Mesodermal cell (in vitro differentiated cells): ENCODE measurements around the gene SGMS1.

Source experiments
- H3K27ac ChIP-seq: 2 replicates; pipeline ENCODE4 v1.7.0; 2013; ENCODE audit warnings: mild to moderate bottlenecking, low read depth, low read length, moderate library complexity; ENCODE audit not compliant: severe bottlenecking
- H3K36me3 ChIP-seq: 2 replicates; pipeline ENCODE4 v1.7.1; 2013; ENCODE audit warnings: mild to moderate bottlenecking, low read length, moderate library complexity; ENCODE audit not compliant: control insufficient read depth, insufficient read depth
- H3K4me1 ChIP-seq: one replicate; pipeline ENCODE4 v1.7.1; 2013; ENCODE audit warnings: mild to moderate bottlenecking, low read length; ENCODE audit not compliant: insufficient read depth, control insufficient read depth, poor library complexity, severe bottlenecking
- H3K4me3 ChIP-seq: 2 replicates; pipeline ENCODE4 v1.7.0; 2013; ENCODE audit warnings: low read length, control low read depth, mild to moderate bottlenecking; ENCODE audit not compliant: insufficient read depth, poor library complexity, severe bottlenecking; ENCODE audit errors: extremely low read depth
- H3K9me3 ChIP-seq: 2 replicates; pipeline ENCODE4 v1.7.1; 2013; ENCODE audit warnings: mild to moderate bottlenecking, low read length, moderate library complexity; ENCODE audit not compliant: control insufficient read depth
- WGBS, 2 experiments: methylation state at CpG; one replicate each; pipeline ENCODE4 v1.1.5; 2013; ENCODE audit warnings: missing lambda C conversion rate in 2 of 2; ENCODE audit not compliant: insufficient coverage in 2 of 2; 5-methylcytosine and 5-hydroxymethylcytosine counted together

The SGMS1 gene

DNA sequence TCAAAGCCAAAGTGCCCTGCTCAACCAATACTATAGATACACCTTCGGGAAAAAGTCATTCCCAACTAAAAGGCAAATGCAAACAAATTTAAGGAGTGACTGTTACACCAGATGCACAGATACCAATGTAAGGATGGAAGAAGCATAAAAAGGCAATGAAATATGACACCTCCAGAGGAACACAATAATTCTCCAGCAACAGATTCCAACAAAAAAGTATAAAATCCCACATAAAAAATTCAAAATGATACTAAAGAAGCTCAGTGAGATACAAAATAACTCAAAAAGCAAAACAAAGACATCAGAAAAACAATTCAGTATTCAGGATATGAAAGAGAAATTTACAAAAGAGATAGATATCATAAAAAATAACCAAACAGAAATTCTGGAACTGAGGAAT is 328.4 kb downstream of the SGMS1 start:
- Histone ChIP-seq H3K36me3 (no peaks in the 10 kb centered on the region), H3K4me1 (no peaks in the 10 kb centered on the region), H3K4me3 (no peak overlapping the region), H3K9me3 (no peaks in the 10 kb centered on the region), H3K27ac (no peak overlapping the region)
- WGBS, 2 experiments, result no CpG with 5 or more reads among the region's 1 CpG

- H3K4me1 ChIP-seq, result no peaks in the 10 kb centered on the region
- no peak overlapping the region for H3K27ac ChIP-seq
- 89% methylated on average over 1 of the region's 1 CpG; no CpG with 5 or more reads in 1 of the 2 experiments for WGBS, 2 experiments
- no peaks in the 10 kb centered on the region for H3K36me3 ChIP-seq
- H3K4me3 ChIP-seq, result no peak overlapping the region
- H3K9me3 ChIP-seq, result no peaks in the 10 kb centered on the region
Observed at GRCh38 chr10:50294582-50294981, 329.2 kb downstream of the SGMS1 start.

GRCh38 chr10:50293513-50294313 is 330.0 kb downstream of the SGMS1 start:
- Histone ChIP-seq H3K36me3 (no peaks in the 10 kb centered on the region), H3K4me1 (no peaks in the 10 kb centered on the region), H3K4me3 (no peak overlapping the region), H3K27ac (no peak overlapping the region), H3K9me3 (no peaks in the 10 kb centered on the region)
- no CpG with 5 or more reads among the region's 5 CpGs for WGBS, 2 experiments

GRCh38 chr10:50291261-50291850 is 332.4 kb downstream of the SGMS1 start:
- no CpG with 5 or more reads among the region's 1 CpG for WGBS, 2 experiments

GRCh38 chr10:50289196-50289595 is 334.6 kb downstream of the SGMS1 start:
- Histone ChIP-seq H3K27ac (no peak overlapping the region), H3K4me1 (no peaks in the 10 kb centered on the region), H3K36me3 (no peaks in the 10 kb centered on the region), H3K9me3 (no peaks in the 10 kb centered on the region), H3K4me3 (no peak overlapping the region)
- WGBS, 2 experiments, result 84 to 100% methylated on average over 2 to 4 of the region's 6 CpGs

More at GRCh38 chr10:50291261-50291850, 332.4 kb downstream of the SGMS1 start:
- Histone ChIP-seq H3K27ac (no peak overlapping the region), H3K4me3 (no peak overlapping the region), H3K4me1 (no peaks in the 10 kb centered on the region), H3K36me3 (no peaks in the 10 kb centered on the region), H3K9me3 (no peaks in the 10 kb centered on the region)

DNA sequence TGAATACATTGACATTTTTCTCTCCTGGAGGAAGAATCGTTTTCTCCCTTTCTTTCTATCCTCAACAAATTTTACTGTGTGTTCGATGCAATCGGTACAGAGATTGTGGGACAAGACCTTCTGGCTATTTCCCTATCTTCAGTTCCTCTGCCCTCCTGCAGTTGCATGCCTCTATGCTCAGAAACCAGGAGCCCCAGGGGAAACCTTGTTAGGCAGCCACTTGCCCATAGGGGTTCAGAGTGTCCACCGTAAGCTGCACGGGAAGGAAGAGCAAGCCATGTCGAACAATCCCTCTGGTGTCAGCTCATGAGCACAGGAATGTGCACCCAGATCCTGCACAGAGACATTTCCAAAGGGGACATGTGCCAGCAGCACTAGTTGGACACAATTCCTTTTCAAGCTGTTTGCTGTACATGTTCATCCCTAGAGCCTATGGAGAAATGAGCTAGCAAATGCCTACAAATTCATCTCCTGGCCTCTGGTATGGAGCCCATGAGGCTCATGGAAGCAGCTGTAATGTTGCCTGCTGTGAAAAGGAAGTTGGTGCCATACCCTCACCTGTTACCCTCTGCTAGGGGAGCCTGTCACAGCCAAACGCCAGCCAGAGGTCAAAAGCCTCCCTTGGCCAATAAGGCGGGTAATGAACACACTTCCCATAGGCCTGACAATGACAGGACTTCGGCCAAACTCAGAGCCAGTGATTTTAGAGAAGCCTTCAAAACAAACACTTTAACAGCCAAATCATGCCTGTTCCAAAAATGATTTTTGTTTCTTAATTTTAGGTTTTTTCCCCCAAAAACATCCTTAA is 336.6 kb downstream of the SGMS1 start:
- Histone ChIP-seq H3K36me3 (no peaks in the 10 kb centered on the region), H3K9me3 (no peaks in the 10 kb centered on the region), H3K4me1 (no peaks in the 10 kb centered on the region), H3K4me3 (no peak overlapping the region), H3K27ac (no peak overlapping the region)
- 85 to 88% methylated on average over 9 of the region's 9 CpGs for WGBS, 2 experiments

DNA sequence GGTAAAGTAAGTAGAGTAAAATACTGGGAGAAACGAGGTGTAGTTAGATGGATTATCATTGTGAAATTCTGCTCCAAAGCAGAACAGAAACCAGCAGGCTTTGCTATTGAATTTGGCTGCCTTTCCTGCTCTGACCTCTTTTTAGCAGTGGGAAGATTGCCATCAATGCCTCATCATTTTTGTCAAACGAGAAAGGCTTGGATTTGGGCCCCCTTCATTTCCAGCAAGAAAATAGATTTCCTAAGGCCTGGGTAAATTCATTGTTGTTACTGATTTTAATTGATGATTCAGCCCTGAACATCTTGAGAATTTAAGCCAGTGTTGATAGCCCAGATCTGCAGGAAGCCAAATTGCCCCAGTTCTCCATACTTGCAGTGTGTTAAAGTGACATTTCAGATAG is 337.2 kb downstream of the SGMS1 start:
- no peak overlapping the region for H3K27ac ChIP-seq
- WGBS, 2 experiments, result 62 to 84% methylated on average over 2 of the region's 2 CpGs
- H3K9me3 ChIP-seq, result no peaks in the 10 kb centered on the region
- H3K36me3 ChIP-seq, result no peaks in the 10 kb centered on the region
- no peak overlapping the region for H3K4me3 ChIP-seq
- no peaks in the 10 kb centered on the region for H3K4me1 ChIP-seq

DNA sequence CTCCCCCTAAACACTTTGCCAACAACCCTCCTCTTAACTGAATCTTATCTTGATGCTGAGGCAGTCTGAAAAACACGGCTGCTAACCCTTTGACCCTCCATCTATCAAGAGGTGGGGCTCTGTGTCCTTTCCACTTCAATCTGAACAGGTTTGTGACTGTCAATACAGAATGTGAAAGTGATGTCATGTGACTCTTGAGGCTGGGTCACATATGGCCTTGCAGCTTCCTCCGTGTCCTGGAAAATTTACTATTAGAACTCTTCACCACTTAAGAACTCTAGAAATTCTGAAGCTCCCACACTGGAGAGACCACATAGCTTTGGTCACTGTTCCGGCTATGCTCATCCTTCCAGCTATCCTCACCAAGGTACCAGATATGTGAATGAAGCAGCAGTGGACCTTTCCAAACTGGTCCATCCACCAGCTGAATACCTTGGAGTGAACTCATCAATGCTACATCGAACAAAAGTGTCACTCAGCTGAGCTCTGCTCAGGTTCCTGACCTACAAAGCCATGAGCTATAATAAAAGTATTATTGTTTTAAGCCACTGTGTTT is 341.7 kb downstream of the SGMS1 start:
- Histone ChIP-seq H3K4me1 (no peaks in the 10 kb centered on the region), H3K27ac (no peak overlapping the region), H3K9me3 (no peaks in the 10 kb centered on the region), H3K36me3 (no peaks in the 10 kb centered on the region), H3K4me3 (no peak overlapping the region)
- 94 to 100% methylated on average over 2 of the region's 4 CpGs for WGBS, 2 experiments

- Histone ChIP-seq H3K27ac (no peak overlapping the region), H3K4me1 (no peaks in the 10 kb centered on the region), H3K36me3 (no peaks in the 10 kb centered on the region), H3K4me3 (no peak overlapping the region), H3K9me3 (no peaks in the 10 kb centered on the region)
- WGBS, 2 experiments, result 82 to 92% methylated on average over 6 to 7 of the region's 8 CpGs
Observed at GRCh38 chr10:50281210-50281966, 342.4 kb downstream of the SGMS1 start.
